NCI-H2227 (cell line): ENCODE data around the gene SIN3B.
A peak's percentile ranks its signal among the peaks of the same experiment; 100 is the strongest.
"Not testable (repeated sequence)": the region's sequence is repeated elsewhere in the genome, so short reads cannot be mapped to it uniquely, and the experiment has no call there.

Source experiments
- DNase-seq: peaks from one replicate; lab custom pipeline; 2025; ENCODE audit not compliant: unreplicated experiment; lab: John Stamatoyannopoulos, UW

SIN3B gene, protein sequence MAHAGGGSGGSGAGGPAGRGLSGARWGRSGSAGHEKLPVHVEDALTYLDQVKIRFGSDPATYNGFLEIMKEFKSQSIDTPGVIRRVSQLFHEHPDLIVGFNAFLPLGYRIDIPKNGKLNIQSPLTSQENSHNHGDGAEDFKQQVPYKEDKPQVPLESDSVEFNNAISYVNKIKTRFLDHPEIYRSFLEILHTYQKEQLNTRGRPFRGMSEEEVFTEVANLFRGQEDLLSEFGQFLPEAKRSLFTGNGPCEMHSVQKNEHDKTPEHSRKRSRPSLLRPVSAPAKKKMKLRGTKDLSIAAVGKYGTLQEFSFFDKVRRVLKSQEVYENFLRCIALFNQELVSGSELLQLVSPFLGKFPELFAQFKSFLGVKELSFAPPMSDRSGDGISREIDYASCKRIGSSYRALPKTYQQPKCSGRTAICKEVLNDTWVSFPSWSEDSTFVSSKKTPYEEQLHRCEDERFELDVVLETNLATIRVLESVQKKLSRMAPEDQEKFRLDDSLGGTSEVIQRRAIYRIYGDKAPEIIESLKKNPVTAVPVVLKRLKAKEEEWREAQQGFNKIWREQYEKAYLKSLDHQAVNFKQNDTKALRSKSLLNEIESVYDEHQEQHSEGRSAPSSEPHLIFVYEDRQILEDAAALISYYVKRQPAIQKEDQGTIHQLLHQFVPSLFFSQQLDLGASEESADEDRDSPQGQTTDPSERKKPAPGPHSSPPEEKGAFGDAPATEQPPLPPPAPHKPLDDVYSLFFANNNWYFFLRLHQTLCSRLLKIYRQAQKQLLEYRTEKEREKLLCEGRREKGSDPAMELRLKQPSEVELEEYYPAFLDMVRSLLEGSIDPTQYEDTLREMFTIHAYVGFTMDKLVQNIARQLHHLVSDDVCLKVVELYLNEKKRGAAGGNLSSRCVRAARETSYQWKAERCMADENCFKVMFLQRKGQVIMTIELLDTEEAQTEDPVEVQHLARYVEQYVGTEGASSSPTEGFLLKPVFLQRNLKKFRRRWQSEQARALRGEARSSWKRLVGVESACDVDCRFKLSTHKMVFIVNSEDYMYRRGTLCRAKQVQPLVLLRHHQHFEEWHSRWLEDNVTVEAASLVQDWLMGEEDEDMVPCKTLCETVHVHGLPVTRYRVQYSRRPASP

DNA sequence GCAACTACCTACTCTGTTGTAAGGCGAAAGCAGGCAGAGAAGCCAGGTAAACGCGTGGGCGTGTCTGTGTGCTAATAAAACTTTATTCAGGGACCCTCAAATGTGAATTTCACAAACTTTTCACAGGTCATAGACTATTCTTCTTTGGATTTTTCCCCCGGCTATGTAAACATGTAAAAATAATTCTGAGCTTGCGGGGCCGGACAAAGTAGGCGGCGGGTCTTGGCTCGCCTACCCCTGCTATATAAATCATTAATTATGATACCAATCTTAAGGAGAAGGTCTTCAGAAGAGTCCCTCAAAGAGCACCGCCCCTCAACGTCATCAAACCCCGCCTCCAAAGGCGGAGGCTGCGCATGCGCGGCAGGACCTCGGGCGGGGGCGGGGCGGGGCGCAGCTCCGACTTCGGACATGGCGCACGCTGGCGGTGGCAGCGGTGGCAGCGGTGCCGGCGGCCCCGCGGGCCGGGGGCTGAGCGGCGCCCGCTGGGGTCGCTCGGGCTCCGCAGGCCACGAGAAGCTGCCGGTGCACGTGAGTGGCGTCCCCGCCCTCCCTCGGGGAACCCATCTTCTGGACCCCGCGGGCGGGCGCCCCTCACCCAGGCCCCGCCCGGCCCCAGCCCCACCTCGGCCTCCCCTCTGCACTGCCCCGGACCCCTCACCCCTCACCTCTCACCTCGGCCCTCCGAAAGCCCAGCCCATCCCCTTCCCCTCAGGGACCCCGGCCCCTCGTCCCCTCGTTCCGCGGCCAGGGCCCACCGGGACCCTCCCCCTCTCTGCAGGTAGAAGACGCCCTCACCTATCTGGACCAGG is at the start of gene SIN3B:
Gene SIN3B (plus strand): TSS at position 389 of the 812 bp plus-strand sequence. CDS start 23 bp downstream, at position 412.
- DNase-seq: peak; percentile 89

GRCh38 chr19:16779539-16780163 is 49.5 kb upstream of the SIN3B start:
- no peak for DNase-seq

- no peak for DNase-seq
These were observed 46.5 kb upstream of the SIN3B start for GRCh38 chr19:16782719-16783118.

- no peak for DNase-seq
These were observed 40.7 kb upstream of the SIN3B start for GRCh38 chr19:16788479-16788878.

GRCh38 chr19:16789238-16789637 is 40.0 kb upstream of the SIN3B start:
- DNase-seq: no peak

- DNase-seq: no peak
These were observed 39.1 kb upstream of the SIN3B start for GRCh38 chr19:16790051-16790450.

DNA sequence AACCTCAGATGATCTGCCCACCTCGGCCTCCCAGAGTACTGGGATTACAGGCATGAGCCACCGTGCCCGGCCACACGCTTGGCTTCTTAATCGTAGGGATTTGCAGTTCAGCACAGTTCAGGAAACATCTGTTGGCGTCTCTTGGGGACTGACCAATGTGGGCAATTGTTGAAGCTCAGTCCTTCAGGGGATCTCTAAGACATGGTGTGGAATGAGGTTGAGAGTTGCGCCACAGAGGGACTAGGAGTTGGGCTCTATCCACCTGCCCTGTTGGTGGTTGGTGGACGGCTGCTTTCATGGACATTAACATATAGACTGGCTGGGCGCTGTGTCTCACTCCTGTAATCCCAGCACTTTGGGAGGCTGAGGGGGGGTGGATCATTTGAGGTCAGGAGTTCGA is 37.3 kb upstream of the SIN3B start:
- no peak for DNase-seq

- DNase-seq: no peak
These were observed 34.4 kb upstream of the SIN3B start for GRCh38 chr19:16794456-16795441.

- no peak for DNase-seq
These were observed 33.5 kb upstream of the SIN3B start for GRCh38 chr19:16795731-16796130.

GRCh38 chr19:16797876-16798275 is 31.3 kb upstream of the SIN3B start:
- DNase-seq: no peak

GRCh38 chr19:16798326-16798725 is 30.9 kb upstream of the SIN3B start:
- not testable (repeated sequence) for DNase-seq

- no peak for DNase-seq
These were observed 29.5 kb upstream of the SIN3B start for GRCh38 chr19:16799740-16800139.

GRCh38 chr19:16801600-16802013 is 27.6 kb upstream of the SIN3B start:
- DNase-seq: no peak

- DNase-seq: no peak
These were observed 25.0 kb upstream of the SIN3B start for GRCh38 chr19:16804176-16804575.

DNA sequence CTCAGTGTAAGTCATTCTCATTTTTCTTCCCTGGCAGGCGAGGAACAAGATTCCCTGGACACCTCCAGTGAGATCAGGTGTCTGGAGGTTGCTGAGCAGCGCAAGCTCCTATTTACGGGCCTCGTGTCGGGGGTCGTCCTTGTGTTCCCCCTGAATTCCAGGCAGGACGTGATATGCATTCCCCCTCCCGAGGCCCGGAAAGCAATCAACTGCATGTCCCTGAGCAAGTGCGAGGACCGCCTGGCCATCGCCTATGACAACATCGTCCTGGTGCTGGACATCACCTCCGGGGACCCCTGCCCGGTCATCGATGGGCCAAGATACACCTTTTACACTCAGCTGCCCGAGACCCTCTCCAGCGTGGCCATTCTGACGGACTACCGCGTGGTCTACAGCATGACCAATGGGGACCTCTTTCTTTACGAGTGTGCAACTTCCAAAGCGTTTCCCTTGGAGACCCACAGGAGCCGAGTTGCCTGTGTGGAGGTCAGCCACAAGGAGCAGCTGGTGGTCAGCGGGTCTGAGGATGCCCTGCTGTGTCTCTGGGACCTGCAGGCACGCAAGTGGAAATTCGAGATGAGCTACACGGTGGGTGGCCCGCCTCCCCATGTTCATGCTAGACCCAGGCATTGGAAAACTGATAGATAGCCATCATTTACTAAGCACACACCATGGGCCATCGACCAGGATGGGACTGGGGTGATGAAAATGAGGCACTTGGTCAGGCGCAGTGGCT is 21.5 kb upstream of the SIN3B start:
- no peak for DNase-seq

DNA sequence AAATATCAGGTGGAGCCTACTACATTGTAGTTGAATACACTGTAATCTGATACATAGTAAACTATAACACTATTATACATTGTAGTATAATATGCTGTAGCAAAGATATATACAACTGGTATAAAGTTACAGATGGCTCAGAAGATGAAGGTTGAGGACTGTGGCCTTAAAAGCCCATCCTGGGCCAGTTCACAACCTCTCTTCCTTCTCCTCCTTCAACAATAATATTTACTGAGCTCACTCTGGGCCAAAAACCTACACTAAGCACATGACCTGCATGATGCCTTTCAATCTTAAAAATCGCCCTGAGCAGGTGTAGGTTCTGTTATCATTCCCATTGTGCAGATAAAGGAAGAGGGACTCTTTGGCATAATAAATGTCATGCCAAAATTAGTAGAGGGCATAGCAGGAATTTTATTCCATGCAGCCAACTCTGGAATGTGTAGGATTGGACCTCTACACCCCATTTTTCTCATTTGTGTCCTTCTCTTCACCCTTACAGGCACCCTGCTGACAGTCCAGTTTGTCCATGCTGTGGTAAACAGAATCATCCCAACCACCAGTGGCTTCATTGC is 14.6 kb upstream of the SIN3B start:
- peak; percentile 8 for DNase-seq

DNA sequence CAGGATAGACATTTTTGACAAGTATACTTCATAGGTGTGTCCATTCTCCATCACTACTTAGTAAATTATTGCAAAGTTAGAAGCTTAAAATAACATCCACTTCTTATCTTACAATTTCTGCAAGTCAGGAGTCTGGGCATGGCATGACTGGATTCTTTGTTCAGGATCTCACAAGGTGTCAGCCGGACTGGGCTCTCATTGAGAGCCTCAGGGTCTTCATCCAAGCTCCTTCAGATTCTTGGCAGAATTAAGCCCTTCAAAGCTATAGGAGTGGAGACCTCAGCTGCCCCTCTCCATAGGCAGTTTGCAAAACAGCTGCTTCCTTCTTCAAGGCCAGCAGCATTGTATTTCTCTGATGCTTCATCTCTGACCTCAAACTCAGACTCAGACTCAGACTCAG is 9.1 kb upstream of the SIN3B start:
- no peak for DNase-seq

DNA sequence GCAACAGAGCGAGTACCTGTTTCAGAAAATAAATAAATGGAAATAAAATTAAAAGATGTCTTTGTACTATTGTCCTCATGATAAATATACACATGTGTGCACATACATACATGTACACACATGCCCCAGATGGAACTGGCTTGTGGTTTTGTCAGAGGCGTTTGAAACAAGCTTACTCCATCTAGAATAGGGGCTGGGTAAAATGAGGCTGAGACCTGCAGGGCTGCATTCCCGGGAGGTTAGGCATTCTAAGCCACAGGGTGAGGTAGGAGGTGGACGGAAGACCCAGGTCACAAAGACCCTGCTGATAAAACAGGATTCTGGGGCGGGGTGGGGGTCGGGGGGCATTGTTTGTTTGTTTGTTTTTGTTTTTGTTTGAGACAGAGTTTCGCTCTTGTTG is 8.1 kb upstream of the SIN3B start:
- no peak for DNase-seq
